Endothelial cell of umbilical vein (primary cell): ENCODE data around the gene KIAA1614. TPM values are rescaled to one million over a fixed set of nuclear protein-coding genes. Genes with fewer than 3 reads are reported as not detected.

Experiments
- BruUV-seq: library from RNA; stranded (reverse); fragments of 400-500 nt; replicated peaks from 2 replicates; lab custom pipeline; 2021; lab: Mats Ljungman, UMichigan
- CTCF ChIA-PET: fragments of 300-600, 350-600 bp; sonication (Branson Sonifier 250); formaldehyde crosslinking; loops from one replicate; lab custom pipeline; 2021; ENCODE audit warnings: antibody characterized with exemption, inconsistent platforms; lab: Charles Lee
- POLR2A ChIA-PET: fragments of 300-600, 350-600 bp; sonication (Branson Sonifier 250); formaldehyde crosslinking; loops from one replicate; lab custom pipeline; 2021; ENCODE audit warnings: antibody characterized with exemption, inconsistent platforms; lab: Charles Lee
- DNase-seq: peaks from one replicate; pipeline ENCODE4 v3.0.0-alpha.2; 2011; ENCODE audit warnings: low read depth, low spot score
- FAIRE-seq: peaks from 2 replicates; lab custom pipeline; 2011; peaks lifted over from hg19 to GRCh38; lab: Jason Lieb, UNC
- H2AFZ ChIP-seq: 2 replicates; pipeline ENCODE4 v1.6.0; 2012; ENCODE audit warnings: low read depth, low read length, control low read depth, inconsistent platforms
- H3K27ac ChIP-seq: 2 replicates; pipeline ENCODE4 v1.5.1; 2011; ENCODE audit warnings: low read depth, mild to moderate bottlenecking, control low read depth, low read length, moderate library complexity; ENCODE audit not compliant: insufficient read depth
- H3K27me3 ChIP-seq, 2 experiments: 2 replicates each; pipeline versions ENCODE4 v1.6.0 to v1.6.1; 2011; ENCODE audit warnings: low read length in 2 of 2, mixed read lengths in 1 of 2; ENCODE audit not compliant: control insufficient read depth in 2 of 2, insufficient read depth in 2 of 2
- H3K36me3 ChIP-seq, 2 experiments: 2 replicates in 1 of 2; 3 replicates in 1 of 2; pipeline ENCODE4 v1.5.1; 2011; ENCODE audit warnings: low read length in 2 of 2, mild to moderate bottlenecking in 1 of 2, moderate library complexity in 1 of 2; ENCODE audit not compliant: control insufficient read depth in 2 of 2, insufficient read depth in 2 of 2; ENCODE audit errors: extremely low read depth in 1 of 2
- H3K4me1 ChIP-seq: 3 replicates; pipeline ENCODE4 v1.5.1; 2011; ENCODE audit warnings: mild to moderate bottlenecking, low read length; ENCODE audit not compliant: control insufficient read depth, insufficient read depth; ENCODE audit errors: extremely low read depth
- H3K4me2 ChIP-seq: 2 replicates; pipeline ENCODE4 v1.6.1; 2011; ENCODE audit warnings: low read length, control low read depth, mixed read lengths; ENCODE audit not compliant: insufficient read depth
- H3K4me3 ChIP-seq, 3 experiments: fragments of 200-600 bp in 1 of 3; sonication (generic), shearing (Covaris generic) in 1 of 3; replicated peaks in 1 of 3; 2 replicates each; pipeline ENCODE4 v1.5.1; 2011 to 2016; ENCODE audit warnings: control low read depth in 3 of 3, low read length in 3 of 3, mild to moderate bottlenecking in 2 of 3, inconsistent platforms in 1 of 3, low read depth in 1 of 3, moderate library complexity in 1 of 3; ENCODE audit not compliant: insufficient read depth in 1 of 3
- H3K79me2 ChIP-seq: 2 replicates; pipeline ENCODE4 v1.6.0; 2012; ENCODE audit warnings: low read length, inconsistent platforms; ENCODE audit not compliant: control insufficient read depth, insufficient read depth
- H3K9ac ChIP-seq: replicated peaks from 2 replicates; pipeline ENCODE3; 2011; ENCODE audit warnings: low read length, control low read depth; ENCODE audit not compliant: insufficient read depth; ENCODE audit errors: extremely low read depth
- H3K9me1 ChIP-seq: replicated peaks from 3 replicates; pipeline ENCODE4 v1.6.0; 2011; ENCODE audit warnings: mild to moderate bottlenecking, low read length; ENCODE audit not compliant: control insufficient read depth, insufficient read depth; ENCODE audit errors: extremely low read depth
- H3K9me3 ChIP-seq: replicated peaks from 2 replicates; pipeline ENCODE4 v1.5.1; 2012; ENCODE audit warnings: low read length, inconsistent platforms; ENCODE audit not compliant: control insufficient read depth, insufficient read depth
- H4K20me1 ChIP-seq: replicated peaks from 2 replicates; pipeline ENCODE3; 2011; ENCODE audit warnings: mild to moderate bottlenecking, low read length; ENCODE audit not compliant: control insufficient read depth, insufficient read depth; ENCODE audit errors: extremely low read depth
- EZH2 ChIP-seq: IDR thresholded peaks from 2 replicates; pipeline ENCODE4 v1.6.1; 2012; ENCODE audit warnings: borderline replicate concordance, low read depth, mild to moderate bottlenecking, moderate library complexity, low read length, inconsistent platforms; ENCODE audit not compliant: severe bottlenecking
- FOS ChIP-seq: IDR thresholded peaks from 2 replicates; pipeline ENCODE4 v1.6.1; 2011; ENCODE audit warnings: mild to moderate bottlenecking, low read length, moderate library complexity, borderline replicate concordance; ENCODE audit not compliant: insufficient read depth
- GATA2 ChIP-seq: IDR thresholded peaks from 2 replicates; pipeline ENCODE4 v1.7.0; 2011; ENCODE audit warnings: low read depth, mild to moderate bottlenecking, moderate library complexity, mixed read lengths, low read length; ENCODE audit not compliant: insufficient read length, insufficient read depth
- JUN ChIP-seq: IDR thresholded peaks from 2 replicates; pipeline ENCODE4 v1.6.1; 2011; ENCODE audit warnings: borderline replicate concordance, low read depth; ENCODE audit not compliant: insufficient read length, insufficient read depth
- MYC ChIP-seq: IDR thresholded peaks from one replicate; pipeline ENCODE4 v1.6.1; 2011; ENCODE audit warnings: mild to moderate bottlenecking, low read depth, low read length
- POLR2A ChIP-seq: IDR thresholded peaks from 2 replicates; pipeline ENCODE4 v1.6.1; 2012; ENCODE audit warnings: low read depth, mild to moderate bottlenecking, control low read depth, low read length
- POLR2AphosphoS5 ChIP-seq: IDR thresholded peaks from 2 replicates; pipeline ENCODE4 v1.6.1; 2012; ENCODE audit warnings: low read depth, mild to moderate bottlenecking, control low read depth, low read length, moderate library complexity; ENCODE audit not compliant: insufficient read depth
- dilution Hi-C: fragments of 300-500 bp; cut with MboI; formaldehyde crosslinking; loops from one replicate; pipeline ENCODE4 v1.15.0; 2019; ENCODE audit warnings: low sequenced_read_pairs; ENCODE audit not compliant: extremely low pct_ligation_motif_present
- intact Hi-C: fragments of 100-400 bp; cut with micrococcal nuclease; formaldehyde crosslinking; loops from one replicate; pipeline ENCODE4 v1.10.0; 2022
- polyA plus RNA-seq, 4 experiments: library from polyadenylated mRNA; depleted of rRNA in 3 of 4; stranded (reverse) in 3 of 4; unstranded in 1 of 4; fragments of >200 nt; gene quantifications; 2 replicates each; pipeline versions ENCODE4 v1.2.1 to v1.2.3, GENCODE V29; 2011 to 2012; ENCODE audit warnings: missing spikeins in 1 of 4
- total RNA-seq: library from RNA; stranded (reverse); gene quantifications from 2 replicates; pipeline ENCODE4 v1.2.3, GENCODE V29; 2021
- TF ChIP-seq, protein P1 (sequence below), 2 donors: IDR thresholded peaks; 1 replicate in 1 of 2; 2 replicates in 1 of 2; pipeline ENCODE4 v1.5.1; 2011; ENCODE audit warnings: low read length in 2 of 2, mild to moderate bottlenecking in 2 of 2, moderate library complexity in 2 of 2, control low read depth in 1 of 2, inconsistent platforms in 1 of 2, low read depth in 1 of 2; ENCODE audit not compliant: insufficient read depth in 1 of 2; ENCODE audit errors: extremely low read depth in 1 of 2
- TF ChIP-seq, protein P2 (sequence below): IDR thresholded peaks from 2 replicates; pipeline ENCODE4 v1.6.1; 2011; ENCODE audit not compliant: insufficient read depth, insufficient read length

Gene KIAA1614
- total and polyA plus RNA-seq, 2 donors (not counting 3 experiments of a cell fraction or from before 2014, with no cell fraction given), result 1.0 to 2.0 TPM

DNA sequence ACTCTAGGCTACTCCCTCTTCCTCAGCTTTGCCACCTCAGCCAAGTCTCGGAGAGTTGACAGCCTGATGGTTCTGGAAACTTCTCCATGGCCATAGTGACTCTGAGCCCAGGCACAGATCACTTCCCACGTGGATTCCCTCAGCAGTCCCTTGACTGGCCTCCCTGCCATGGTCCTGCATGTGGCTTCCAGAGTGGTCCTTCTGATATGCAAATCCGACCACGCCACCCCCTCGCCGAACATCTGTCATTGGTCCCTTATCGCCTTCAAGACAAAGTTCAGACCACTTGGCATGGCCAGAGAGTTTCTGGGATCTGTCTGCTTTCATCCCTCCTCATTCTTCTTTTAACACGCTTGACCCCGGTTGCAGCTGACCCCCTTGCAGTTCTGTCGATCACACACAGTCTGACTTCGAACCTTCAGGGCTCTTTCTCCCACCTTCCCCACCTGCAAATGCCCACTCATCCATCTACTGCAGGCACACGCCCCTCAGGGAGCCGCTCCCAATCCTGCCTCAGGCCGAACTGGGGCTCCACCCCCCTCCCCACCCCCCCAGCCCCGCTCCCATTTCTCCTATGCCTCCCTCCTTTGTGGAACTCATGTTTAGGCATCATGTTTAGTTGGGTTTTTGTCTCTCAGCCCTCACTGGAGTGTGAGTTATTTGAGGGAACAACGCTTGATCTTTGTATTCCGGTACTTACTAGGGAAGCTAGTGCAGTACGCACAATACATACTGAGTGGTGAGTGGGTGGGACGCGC, 29.0 kb downstream of the KIAA1614 start:
- no peak overlapping the region for H3K4me2 ChIP-seq
- no peak for TF ChIP-seq EZH2
- TF ChIP-seq, protein P1, sequence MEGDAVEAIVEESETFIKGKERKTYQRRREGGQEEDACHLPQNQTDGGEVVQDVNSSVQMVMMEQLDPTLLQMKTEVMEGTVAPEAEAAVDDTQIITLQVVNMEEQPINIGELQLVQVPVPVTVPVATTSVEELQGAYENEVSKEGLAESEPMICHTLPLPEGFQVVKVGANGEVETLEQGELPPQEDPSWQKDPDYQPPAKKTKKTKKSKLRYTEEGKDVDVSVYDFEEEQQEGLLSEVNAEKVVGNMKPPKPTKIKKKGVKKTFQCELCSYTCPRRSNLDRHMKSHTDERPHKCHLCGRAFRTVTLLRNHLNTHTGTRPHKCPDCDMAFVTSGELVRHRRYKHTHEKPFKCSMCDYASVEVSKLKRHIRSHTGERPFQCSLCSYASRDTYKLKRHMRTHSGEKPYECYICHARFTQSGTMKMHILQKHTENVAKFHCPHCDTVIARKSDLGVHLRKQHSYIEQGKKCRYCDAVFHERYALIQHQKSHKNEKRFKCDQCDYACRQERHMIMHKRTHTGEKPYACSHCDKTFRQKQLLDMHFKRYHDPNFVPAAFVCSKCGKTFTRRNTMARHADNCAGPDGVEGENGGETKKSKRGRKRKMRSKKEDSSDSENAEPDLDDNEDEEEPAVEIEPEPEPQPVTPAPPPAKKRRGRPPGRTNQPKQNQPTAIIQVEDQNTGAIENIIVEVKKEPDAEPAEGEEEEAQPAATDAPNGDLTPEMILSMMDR (IDR thresholded peaks at IDR 0.05; ENCODE audit: extremely low read depth in 1 of 2, insufficient read depth in 1 of 2, low read depth in 1 of 2, low read length in 2 of 2), result no peak
- no peak for TF ChIP-seq MYC
- TF ChIP-seq POLR2AphosphoS5, result no peak
- TF ChIP-seq, protein P2, sequence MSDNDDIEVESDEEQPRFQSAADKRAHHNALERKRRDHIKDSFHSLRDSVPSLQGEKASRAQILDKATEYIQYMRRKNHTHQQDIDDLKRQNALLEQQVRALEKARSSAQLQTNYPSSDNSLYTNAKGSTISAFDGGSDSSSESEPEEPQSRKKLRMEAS, result no peak
- TF ChIP-seq GATA2, result no peak
- TF ChIP-seq JUN, result no peak
- no peak for TF ChIP-seq POLR2A
- no peak for TF ChIP-seq FOS
- no TSS peak for BruUV-seq
- no peaks in the 10 kb centered on the region for H3K79me2 ChIP-seq
- H3K36me3 ChIP-seq, result peaks cover 0 to 2% of the 10 kb centered on the region in 2 experiments
- no peaks in the 10 kb centered on the region for H3K9me3 ChIP-seq
- DNase-seq (no peak), FAIRE-seq (no peak)
- intact Hi-C loops, result no loop called here
- no peaks in the 10 kb centered on the region for H3K9me1 ChIP-seq
- no peaks in the 10 kb centered on the region for H4K20me1 ChIP-seq
- POLR2A ChIA-PET, result no interaction called here
- CTCF ChIA-PET, result interaction anchor here (1.5 kb wide), 1 partner anchor 60 kb away, joined by 9 read pairs; no protein-coding TSS in a partner anchor
- dilution Hi-C loops, result no loop called here
- no peak overlapping the region for H3K27ac ChIP-seq
- H3K4me1 ChIP-seq, result no peaks in the 10 kb centered on the region
- H3K4me3 ChIP-seq, result no peak overlapping the region
- H3K9ac ChIP-seq, result no peak overlapping the region
- H3K27me3 ChIP-seq, result no peaks in the 10 kb centered on the region
- no peak overlapping the region for H2AFZ ChIP-seq
